SU-DHL-6 (cell line): Measurements from ENCODE around the gene ABLIM1.

Experiments used
- CTCF ChIP-seq: fragments of 200-600 bp; sonication (generic); IDR thresholded peaks from one replicate; pipeline ENCODE4 v1.5.1; 2017; ENCODE audit warnings: antibody characterized with exemption, mild to moderate bottlenecking, low read length, moderate library complexity; ENCODE audit not compliant: insufficient read depth, poor library complexity, severe bottlenecking
- EZH2phosphoT487 ChIP-seq: fragments of 200-600 bp; sonication (generic), shearing (Covaris generic); conservative IDR thresholded peaks from 2 replicates; pipeline ENCODE4 v1.6.1; 2018; ENCODE audit warnings: mild to moderate bottlenecking, antibody characterized with exemption, low read length, moderate library complexity, mixed read lengths

- no peak for TF ChIP-seq CTCF
- TF ChIP-seq EZH2phosphoT487, result no peak
Measured at GRCh38 chr10:114669648-114670047, 11.6 kb upstream of the ABLIM1 start.
